Liver (tissue), 9 donors: ENCODE data around the gene NCSTN. TPM values are rescaled to one million over a fixed set of nuclear protein-coding genes. Genes with fewer than 3 reads are reported as not detected.

Experiments used
- DNase-seq: peaks from one replicate; pipeline ENCODE4 v3.0.0-alpha.2; 2017; ENCODE audit warnings: low spot score
- H3K27ac ChIP-seq, 2 donors: one replicate each; pipeline ENCODE4 v1.7.0; 2013; ENCODE audit warnings: inconsistent platforms in 2 of 2, low read length in 2 of 2, control low read depth in 1 of 2, low read depth in 1 of 2, mild to moderate bottlenecking in 1 of 2
- H3K27me3 ChIP-seq, 4 donors: one replicate each; pipeline versions ENCODE4 v1.6.1 to v1.7.0; 2013; ENCODE audit warnings: low read length in 3 of 4, inconsistent platforms in 1 of 4, mild to moderate bottlenecking in 1 of 4, moderate library complexity in 1 of 4; ENCODE audit not compliant: control insufficient read depth in 4 of 4, insufficient read depth in 4 of 4
- H3K36me3 ChIP-seq, 4 donors: one replicate each; pipeline versions ENCODE4 v1.6.1 to v1.7.0; 2013; ENCODE audit warnings: low read length in 3 of 4, mild to moderate bottlenecking in 3 of 4, low read depth in 1 of 4, moderate library complexity in 1 of 4; ENCODE audit not compliant: control insufficient read depth in 4 of 4, insufficient read depth in 3 of 4
- H3K4me1 ChIP-seq, 4 donors: one replicate each; pipeline versions ENCODE4 v1.6.1 to v1.7.0; 2013; ENCODE audit warnings: low read length in 3 of 4, mild to moderate bottlenecking in 3 of 4, moderate library complexity in 1 of 4; ENCODE audit not compliant: control insufficient read depth in 4 of 4, insufficient read depth in 4 of 4
- H3K4me3 ChIP-seq, 3 donors: one replicate each; pipeline versions ENCODE4 v1.6.1 to v1.7.0; 2013; ENCODE audit warnings: low read length in 3 of 3, control low read depth in 1 of 3, low read depth in 1 of 3, mild to moderate bottlenecking in 1 of 3
- H3K9ac ChIP-seq, 2 donors: one replicate each; pipeline ENCODE4 v1.7.0; 2013; ENCODE audit warnings: low read length in 2 of 2, mild to moderate bottlenecking in 2 of 2, moderate library complexity in 2 of 2, control low read depth in 1 of 2, low read depth in 1 of 2
- H3K9me3 ChIP-seq, 4 donors: one replicate each; pipeline versions ENCODE4 v1.6.1 to v1.7.0; 2013; ENCODE audit warnings: low read length in 3 of 4; ENCODE audit not compliant: control insufficient read depth in 4 of 4
- CTCF ChIP-seq: fragments of 150-350 bp; IDR thresholded peaks from 2 replicates; pipeline ENCODE4 v1.5.1; 2017; ENCODE audit warnings: improper control_type of control experiment, low read depth, low read length; ENCODE audit not compliant: missing input control
- EGR1 ChIP-seq, 2 donors: IDR thresholded peaks; 2 replicates each; pipeline ENCODE4 v1.6.1; 2016 to 2018; ENCODE audit warnings: antibody characterized with exemption in 2 of 2, low read depth in 2 of 2
- FOXA1 ChIP-seq: IDR thresholded peaks from 2 replicates; pipeline ENCODE4 v1.6.1; 2016; ENCODE audit warnings: antibody characterized with exemption
- FOXA2 ChIP-seq: IDR thresholded peaks from 2 replicates; pipeline ENCODE4 v1.6.1; 2016; ENCODE audit warnings: antibody characterized with exemption
- GABPA ChIP-seq, 2 donors: IDR thresholded peaks in 1 of 2; conservative IDR thresholded peaks in 1 of 2; 2 replicates each; pipeline ENCODE4 v1.6.1; 2016; ENCODE audit warnings: antibody characterized with exemption in 2 of 2, mild to moderate bottlenecking in 1 of 2, moderate library complexity in 1 of 2
- HNF4A ChIP-seq, 2 donors: conservative IDR thresholded peaks; 2 replicates each; pipeline ENCODE4 v1.6.1; 2016; ENCODE audit warnings: antibody characterized with exemption in 2 of 2, mild to moderate bottlenecking in 2 of 2
- HNF4G ChIP-seq: IDR thresholded peaks from 2 replicates; pipeline ENCODE4 v1.6.1; 2016; ENCODE audit warnings: antibody characterized with exemption
- JUND ChIP-seq, 2 donors: IDR thresholded peaks; 2 replicates each; pipeline ENCODE4 v1.6.1; 2016; ENCODE audit warnings: antibody characterized with exemption in 2 of 2
- NR2F2 ChIP-seq: IDR thresholded peaks from 2 replicates; pipeline ENCODE4 v1.6.1; 2016; ENCODE audit warnings: antibody characterized with exemption
- RAD21 ChIP-seq, 2 donors: IDR thresholded peaks; 2 replicates each; pipeline ENCODE4 v1.6.1; 2016; ENCODE audit warnings: antibody characterized with exemption in 2 of 2, mild to moderate bottlenecking in 2 of 2
- RXRA ChIP-seq, 2 donors: IDR thresholded peaks; 2 replicates each; pipeline ENCODE4 v1.6.1; 2017 to 2018; ENCODE audit warnings: antibody characterized with exemption in 2 of 2, mild to moderate bottlenecking in 1 of 2
- SP1 ChIP-seq: IDR thresholded peaks from 2 replicates; pipeline ENCODE4 v1.6.1; 2018; ENCODE audit warnings: antibody characterized with exemption, mild to moderate bottlenecking
- TAF1 ChIP-seq: conservative IDR thresholded peaks from 2 replicates; pipeline ENCODE4 v1.6.1; 2016; ENCODE audit warnings: antibody characterized with exemption, mild to moderate bottlenecking
- YY1 ChIP-seq: IDR thresholded peaks from 2 replicates; pipeline ENCODE4 v1.6.1; 2016; ENCODE audit warnings: antibody characterized with exemption, mild to moderate bottlenecking
- WGBS: extraction: QIAGEN DNeasy Blood & Tissue Kit; methylation state at CpG from one replicate; pipeline ENCODE4 v1.1.7; 2013; 5-methylcytosine and 5-hydroxymethylcytosine counted together
- polyA plus RNA-seq, 2 donors: library from polyadenylated mRNA; stranded (reverse) in 1 of 2; unstranded in 1 of 2; fragments of 200-250 nt in 1 of 2; fragments of >200 nt in 1 of 2; fragmentation: Nextera tagmentation in 1 of 2; extraction: Ambion mirVana in 1 of 2; gene quantifications; one replicate each; pipeline versions ENCODE4 v1.2.1 to v1.2.3, GENCODE V29; 2013 to 2015
- total RNA-seq, 2 donors: library from RNA; depleted of rRNA; stranded (reverse); fragments of >200 nt; gene quantifications; one replicate each; pipeline ENCODE4 v1.2.3, GENCODE V29; 2014
- TF ChIP-seq, protein P1 (sequence below): IDR thresholded peaks from 2 replicates; pipeline ENCODE4 v1.6.1; 2016; ENCODE audit warnings: antibody characterized with exemption, mild to moderate bottlenecking
- TF ChIP-seq, protein P2 (sequence below): IDR thresholded peaks from 2 replicates; pipeline ENCODE4 v1.6.1; 2016; ENCODE audit warnings: antibody characterized with exemption
- TF ChIP-seq, protein P3 (sequence below): IDR thresholded peaks from 2 replicates; pipeline ENCODE4 v1.6.1; 2016; ENCODE audit warnings: antibody characterized with exemption
- TF ChIP-seq, protein P4 (sequence below): IDR thresholded peaks from 2 replicates; pipeline ENCODE4 v1.6.1; 2016; ENCODE audit warnings: antibody characterized with exemption
- donor health status: healthy.
- donor health status: healthy.
- donor health status: healthy.
- donor health status: healthy.
- donor health status: healthy.

Gene NCSTN
- total and polyA plus RNA-seq, 4 donors: 32.2 to 44.6 (median 37.5) TPM

GRCh38 chr1:160307118-160307791, 35.9 kb upstream of the NCSTN start:
- Histone ChIP-seq H3K36me3 (peaks cover 18 to 88% (median 80%) of the 10 kb centered on the region in 4 donors), H3K9me3 (no peaks in the 10 kb centered on the region), H3K4me3 (no peak overlapping the region), H3K27me3 (no peaks in the 10 kb centered on the region), H3K9ac (no peak overlapping the region), H3K27ac (no peak overlapping the region), H3K4me1 (no peaks in the 10 kb centered on the region)
- WGBS: 94% methylated on average over 13 of the region's 13 CpGs
- no peak for DNase-seq
- TF ChIP-seq, protein P1, sequence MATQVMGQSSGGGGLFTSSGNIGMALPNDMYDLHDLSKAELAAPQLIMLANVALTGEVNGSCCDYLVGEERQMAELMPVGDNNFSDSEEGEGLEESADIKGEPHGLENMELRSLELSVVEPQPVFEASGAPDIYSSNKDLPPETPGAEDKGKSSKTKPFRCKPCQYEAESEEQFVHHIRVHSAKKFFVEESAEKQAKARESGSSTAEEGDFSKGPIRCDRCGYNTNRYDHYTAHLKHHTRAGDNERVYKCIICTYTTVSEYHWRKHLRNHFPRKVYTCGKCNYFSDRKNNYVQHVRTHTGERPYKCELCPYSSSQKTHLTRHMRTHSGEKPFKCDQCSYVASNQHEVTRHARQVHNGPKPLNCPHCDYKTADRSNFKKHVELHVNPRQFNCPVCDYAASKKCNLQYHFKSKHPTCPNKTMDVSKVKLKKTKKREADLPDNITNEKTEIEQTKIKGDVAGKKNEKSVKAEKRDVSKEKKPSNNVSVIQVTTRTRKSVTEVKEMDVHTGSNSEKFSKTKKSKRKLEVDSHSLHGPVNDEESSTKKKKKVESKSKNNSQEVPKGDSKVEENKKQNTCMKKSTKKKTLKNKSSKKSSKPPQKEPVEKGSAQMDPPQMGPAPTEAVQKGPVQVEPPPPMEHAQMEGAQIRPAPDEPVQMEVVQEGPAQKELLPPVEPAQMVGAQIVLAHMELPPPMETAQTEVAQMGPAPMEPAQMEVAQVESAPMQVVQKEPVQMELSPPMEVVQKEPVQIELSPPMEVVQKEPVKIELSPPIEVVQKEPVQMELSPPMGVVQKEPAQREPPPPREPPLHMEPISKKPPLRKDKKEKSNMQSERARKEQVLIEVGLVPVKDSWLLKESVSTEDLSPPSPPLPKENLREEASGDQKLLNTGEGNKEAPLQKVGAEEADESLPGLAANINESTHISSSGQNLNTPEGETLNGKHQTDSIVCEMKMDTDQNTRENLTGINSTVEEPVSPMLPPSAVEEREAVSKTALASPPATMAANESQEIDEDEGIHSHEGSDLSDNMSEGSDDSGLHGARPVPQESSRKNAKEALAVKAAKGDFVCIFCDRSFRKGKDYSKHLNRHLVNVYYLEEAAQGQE: no peak
- TF ChIP-seq NR2F2 (no peak), FOXA1 (no peak), RAD21 (IDR thresholded peaks at IDR 0.05) (no peak), YY1 (no peak), EGR1 (IDR thresholded peaks at IDR 0.05; ENCODE audit: low read depth in 2 of 2) (no peak), HNF4A (conservative IDR thresholded peaks at IDR 0.05) (no peak), CTCF (no peak), GABPA (IDR thresholded peaks at IDR 0.05 in 1 of 2, conservative IDR thresholded peaks at IDR 0.05 in 1 of 2) (no peak), HNF4G (no peak), TAF1 (no peak), FOXA2 (no peak), SP1 (no peak), JUND (IDR thresholded peaks at IDR 0.05) (no peak), RXRA (IDR thresholded peaks at IDR 0.05) (no peak)
- TF ChIP-seq, protein P2, sequence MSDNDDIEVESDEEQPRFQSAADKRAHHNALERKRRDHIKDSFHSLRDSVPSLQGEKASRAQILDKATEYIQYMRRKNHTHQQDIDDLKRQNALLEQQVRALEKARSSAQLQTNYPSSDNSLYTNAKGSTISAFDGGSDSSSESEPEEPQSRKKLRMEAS: no peak
- TF ChIP-seq, protein P3, sequence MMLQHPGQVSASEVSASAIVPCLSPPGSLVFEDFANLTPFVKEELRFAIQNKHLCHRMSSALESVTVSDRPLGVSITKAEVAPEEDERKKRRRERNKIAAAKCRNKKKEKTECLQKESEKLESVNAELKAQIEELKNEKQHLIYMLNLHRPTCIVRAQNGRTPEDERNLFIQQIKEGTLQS: no peak
- TF ChIP-seq, protein P4, sequence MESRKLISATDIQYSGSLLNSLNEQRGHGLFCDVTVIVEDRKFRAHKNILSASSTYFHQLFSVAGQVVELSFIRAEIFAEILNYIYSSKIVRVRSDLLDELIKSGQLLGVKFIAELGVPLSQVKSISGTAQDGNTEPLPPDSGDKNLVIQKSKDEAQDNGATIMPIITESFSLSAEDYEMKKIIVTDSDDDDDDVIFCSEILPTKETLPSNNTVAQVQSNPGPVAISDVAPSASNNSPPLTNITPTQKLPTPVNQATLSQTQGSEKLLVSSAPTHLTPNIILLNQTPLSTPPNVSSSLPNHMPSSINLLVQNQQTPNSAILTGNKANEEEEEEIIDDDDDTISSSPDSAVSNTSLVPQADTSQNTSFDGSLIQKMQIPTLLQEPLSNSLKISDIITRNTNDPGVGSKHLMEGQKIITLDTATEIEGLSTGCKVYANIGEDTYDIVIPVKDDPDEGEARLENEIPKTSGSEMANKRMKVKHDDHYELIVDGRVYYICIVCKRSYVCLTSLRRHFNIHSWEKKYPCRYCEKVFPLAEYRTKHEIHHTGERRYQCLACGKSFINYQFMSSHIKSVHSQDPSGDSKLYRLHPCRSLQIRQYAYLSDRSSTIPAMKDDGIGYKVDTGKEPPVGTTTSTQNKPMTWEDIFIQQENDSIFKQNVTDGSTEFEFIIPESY: no peak
